Cardiac atrium fibroblast (primary cell): Measurements from ENCODE around the gene METTL5. TPM values are rescaled to one million over a fixed set of nuclear protein-coding genes. Genes with fewer than 3 reads are reported as not detected.

ENCODE experiments used
- total RNA-seq: library from RNA; depleted of rRNA; stranded (reverse); fragments of >200 nt; gene quantifications from 2 replicates; pipeline ENCODE4 v1.2.3, GENCODE V29; 2015

METTL5 gene
- 41.0 and 49.1 TPM in 2 replicates for total RNA-seq

DNA sequence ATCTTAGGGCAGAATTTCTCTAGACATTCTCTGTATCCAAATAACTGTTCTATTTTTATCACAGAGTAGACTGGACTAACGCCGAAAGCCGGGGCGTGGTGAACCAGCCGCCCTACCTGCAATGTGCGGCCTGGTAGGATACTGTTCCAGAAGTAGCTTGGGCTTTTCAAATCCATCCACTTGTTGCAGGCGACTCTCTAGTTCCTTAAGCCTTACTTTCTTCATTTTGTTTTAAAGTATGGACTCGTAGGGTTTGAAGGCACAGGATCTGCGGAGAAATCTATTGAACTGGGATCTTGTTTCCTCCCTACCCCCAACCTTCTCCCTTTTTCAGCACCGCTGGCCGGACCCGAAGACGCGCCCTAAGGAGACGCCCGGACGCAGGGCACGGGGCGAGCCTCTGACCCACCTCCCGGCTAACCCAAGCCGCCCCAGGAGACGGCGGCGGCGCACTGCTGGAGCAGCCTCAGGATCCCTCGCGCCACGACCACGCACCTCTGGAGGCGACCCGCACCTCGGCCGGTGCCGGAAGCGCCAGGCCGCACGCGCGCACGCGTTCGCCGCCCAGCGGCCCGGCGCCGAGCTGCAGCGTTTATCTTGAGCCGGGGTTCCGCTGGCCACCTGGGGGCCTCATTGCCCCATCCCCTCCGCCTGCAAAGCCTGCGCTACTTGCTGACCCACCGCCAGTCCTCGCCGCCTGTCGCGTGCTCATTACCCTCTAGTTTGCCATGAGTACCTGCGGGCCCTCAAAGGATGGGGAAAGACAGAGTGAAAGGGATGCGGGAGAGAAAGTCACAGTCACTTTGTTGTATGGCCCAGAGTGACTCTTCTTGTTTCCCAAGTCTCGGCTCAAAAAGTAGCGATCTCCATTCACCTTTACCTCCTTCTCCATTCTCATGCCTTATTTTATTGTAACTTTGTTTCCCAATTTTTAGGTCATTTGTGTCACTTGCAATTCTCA is at the start of gene METTL5:
Gene METTL5 (minus strand): TSS at position 533 of the 961 bp plus-strand sequence. CDS start 308 bp downstream, at position 225.

DNA sequence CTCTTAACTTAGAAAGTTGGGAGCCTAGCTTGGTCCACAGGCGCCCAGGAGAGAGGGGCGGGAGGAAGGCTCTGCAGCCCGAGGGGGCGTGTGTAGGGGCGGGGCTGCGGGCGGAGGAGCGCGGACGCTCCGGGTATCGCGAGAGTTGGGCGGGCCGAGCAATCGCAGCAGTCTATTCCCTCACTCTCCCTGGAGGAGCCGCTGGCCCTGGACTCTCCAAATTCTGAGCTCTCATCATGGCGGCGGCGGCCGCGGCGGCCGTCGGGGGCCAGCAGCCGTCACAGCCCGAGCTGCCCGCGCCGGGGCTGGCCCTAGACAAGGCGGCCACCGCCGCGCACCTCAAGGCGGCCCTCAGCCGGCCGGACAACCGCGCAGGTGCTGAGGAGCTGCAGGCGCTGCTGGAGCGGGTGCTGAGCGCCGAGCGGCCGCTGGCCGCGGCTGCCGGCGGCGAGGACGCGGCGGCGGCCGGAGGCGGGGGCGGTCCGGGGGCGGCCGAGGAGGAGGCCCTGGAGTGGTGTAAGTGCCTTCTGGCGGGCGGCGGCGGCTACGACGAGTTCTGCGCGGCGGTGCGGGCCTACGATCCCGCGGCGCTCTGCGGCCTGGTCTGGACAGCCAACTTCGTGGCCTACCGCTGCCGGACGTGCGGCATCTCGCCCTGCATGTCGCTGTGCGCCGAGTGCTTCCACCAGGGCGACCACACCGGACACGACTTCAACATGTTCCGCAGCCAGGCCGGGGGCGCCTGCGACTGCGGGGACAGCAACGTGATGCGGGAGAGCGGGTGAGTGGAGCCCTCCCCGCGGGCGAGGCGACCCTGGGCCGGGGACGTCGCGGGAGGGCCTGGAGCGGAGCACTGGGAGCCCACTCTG is 2.8 kb upstream of the METTL5 start, which contains the start of gene UBR3:
Gene UBR3 (plus strand): TSS at position 183 of the 869 bp plus-strand sequence. CDS start 54 bp downstream, at position 237.

DNA sequence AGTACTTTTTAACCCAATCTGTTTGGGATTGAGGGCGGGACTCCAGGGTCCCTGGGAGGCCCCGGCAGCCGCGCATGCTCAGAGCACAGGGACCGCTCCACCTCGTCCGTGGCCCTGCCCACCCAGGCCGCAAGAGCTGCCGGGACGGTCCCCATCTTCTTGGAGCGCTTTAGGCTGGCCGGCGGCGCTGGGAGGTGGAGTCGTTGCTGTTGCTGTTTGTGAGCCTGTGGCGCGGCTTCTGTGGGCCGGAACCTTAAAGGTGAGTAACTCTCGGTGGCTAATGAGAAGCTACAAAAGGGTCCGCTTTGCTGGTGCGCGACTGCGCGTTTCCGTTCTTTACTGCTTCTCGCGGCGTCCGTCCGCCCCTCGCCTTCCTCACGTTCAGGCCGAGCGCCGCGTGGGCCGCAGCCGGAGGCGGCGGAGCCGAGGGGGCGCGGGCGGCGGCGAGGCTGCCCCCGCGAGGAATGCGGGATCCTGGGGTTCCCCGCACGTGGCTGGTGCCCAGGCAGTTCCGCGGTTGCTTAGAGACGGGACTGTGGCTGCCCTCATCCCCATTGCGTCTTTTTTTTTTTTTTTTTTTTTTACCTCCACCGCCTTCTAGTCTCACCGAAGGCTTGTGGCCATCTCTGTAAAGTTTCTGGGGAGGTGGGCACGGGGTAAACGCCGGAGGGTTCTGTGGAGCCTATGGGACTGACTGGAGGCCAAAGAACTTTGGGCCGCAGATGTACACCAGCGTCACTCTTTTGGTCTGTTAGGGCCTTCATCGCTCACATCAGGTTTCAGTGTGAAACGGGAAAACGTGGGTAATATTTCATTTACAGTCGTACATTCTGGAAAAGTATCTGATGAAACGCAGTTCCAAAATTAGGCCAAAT is 25.8 kb downstream of the METTL5 start, which contains the start of gene SSB:
Gene SSB (plus strand): TSS at position 154 of the 875 bp plus-strand sequence. CDS start 2,090 bp downstream, outside the sequence.

Other genes starting within 250 kb of the METTL5 start
- gene PPIG, start 240.6 kb downstream of the METTL5 start, total RNA-seq, result 12.6 and 32.4 TPM in 2 replicates
- gene CFAP210, start 130.5 kb downstream of the METTL5 start, total RNA-seq, result not detected in 2 replicates
- gene PHOSPHO2, start 130.4 kb downstream of the METTL5 start, total RNA-seq, result 0.36 and 1.1 TPM in 2 replicates
- gene KLHL23, start 91.1 kb downstream of the METTL5 start, total RNA-seq, result 3.2 and 4.9 TPM in 2 replicates
- gene SSB, start 26.0 kb downstream of the METTL5 start, total RNA-seq, result 147 and 168 TPM in 2 replicates
- gene UBR3, start 2.5 kb upstream of the METTL5 start, total RNA-seq, result 24.2 and 32.6 TPM in 2 replicates